ENCODE results near the gene BGN. TPM values are rescaled to one million over a fixed set of nuclear protein-coding genes. Genes with fewer than 3 reads are reported as not detected.

The BGN gene
- total RNA-seq, 2 experiments from 2014 or later: not detected

DNA sequence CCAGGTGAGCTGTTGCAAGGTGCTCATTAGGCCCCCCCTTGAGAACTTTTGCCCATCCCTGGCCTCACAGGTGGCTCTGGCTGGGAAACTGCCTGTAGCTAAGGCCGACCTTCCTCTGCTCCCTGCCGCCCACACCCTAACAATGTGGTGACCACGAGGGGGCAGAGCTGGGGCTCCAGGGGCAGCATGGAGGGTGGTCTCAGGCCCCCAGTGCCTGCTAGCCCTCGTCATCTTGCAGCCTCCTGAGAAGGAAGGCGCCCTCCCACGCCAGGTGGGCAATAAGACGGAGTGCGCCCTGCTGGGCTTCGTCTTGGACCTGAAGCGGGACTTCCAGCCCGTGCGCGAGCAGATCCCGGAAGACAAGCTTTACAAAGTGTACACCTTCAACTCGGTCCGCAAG, 55.0 kb downstream of the BGN start:
- H3K36me3 ChIP-seq (ENCODE audit: insufficient read depth, low read length): no peaks in the 10 kb centered on the region
- H3K27ac ChIP-seq (ENCODE audit: low read depth, low read length, poor library complexity, severe bottlenecking): no peak overlapping the region
- no peaks in the 10 kb centered on the region for H4K20me1 ChIP-seq (ENCODE audit: insufficient read depth, low read length)
- H3K4me1 ChIP-seq (ENCODE audit: insufficient read depth, low read length, poor library complexity, severe bottlenecking): no peaks in the 10 kb centered on the region
- no peak overlapping the region for H2AFZ ChIP-seq (ENCODE audit: low read length)
- no peak overlapping the region for H3K4me2 ChIP-seq (ENCODE audit: low read length)
- DNase-seq (ENCODE audit: low spot score): no peak
- no peaks in the 10 kb centered on the region for H3K79me2 ChIP-seq (ENCODE audit: insufficient read depth, low read depth, low read length)
- H3K4me3 ChIP-seq (ENCODE audit: low read depth, low read length, poor library complexity, severe bottlenecking): no peak overlapping the region
- ChIA-PET POLR2A (no interaction called here), CTCF (ENCODE audit: unreplicated experiment) (no interaction called here)
- no TSS peak for BruUV-seq (replicated peaks)
- no peaks in the 10 kb centered on the region for H3K9me3 ChIP-seq (ENCODE audit: low read length)
- TF ChIP-seq EZH2phosphoT487 (IDR thresholded peaks at IDR 0.05; ENCODE audit: borderline replicate concordance, low read depth, low read length): no peak
- TF ChIP-seq, protein P1, sequence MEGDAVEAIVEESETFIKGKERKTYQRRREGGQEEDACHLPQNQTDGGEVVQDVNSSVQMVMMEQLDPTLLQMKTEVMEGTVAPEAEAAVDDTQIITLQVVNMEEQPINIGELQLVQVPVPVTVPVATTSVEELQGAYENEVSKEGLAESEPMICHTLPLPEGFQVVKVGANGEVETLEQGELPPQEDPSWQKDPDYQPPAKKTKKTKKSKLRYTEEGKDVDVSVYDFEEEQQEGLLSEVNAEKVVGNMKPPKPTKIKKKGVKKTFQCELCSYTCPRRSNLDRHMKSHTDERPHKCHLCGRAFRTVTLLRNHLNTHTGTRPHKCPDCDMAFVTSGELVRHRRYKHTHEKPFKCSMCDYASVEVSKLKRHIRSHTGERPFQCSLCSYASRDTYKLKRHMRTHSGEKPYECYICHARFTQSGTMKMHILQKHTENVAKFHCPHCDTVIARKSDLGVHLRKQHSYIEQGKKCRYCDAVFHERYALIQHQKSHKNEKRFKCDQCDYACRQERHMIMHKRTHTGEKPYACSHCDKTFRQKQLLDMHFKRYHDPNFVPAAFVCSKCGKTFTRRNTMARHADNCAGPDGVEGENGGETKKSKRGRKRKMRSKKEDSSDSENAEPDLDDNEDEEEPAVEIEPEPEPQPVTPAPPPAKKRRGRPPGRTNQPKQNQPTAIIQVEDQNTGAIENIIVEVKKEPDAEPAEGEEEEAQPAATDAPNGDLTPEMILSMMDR (conservative IDR thresholded peaks at IDR 0.05; ENCODE audit: low read length): peak; percentile 42; the same call in 1 of the 2 replicates
- intact Hi-C loops (cut with micrococcal nuclease; ENCODE audit: unreplicated experiment): no loop called here
- H3K9me2 ChIP-seq (ENCODE audit: insufficient read depth, low read length): no peaks in the 10 kb centered on the region

DNA sequence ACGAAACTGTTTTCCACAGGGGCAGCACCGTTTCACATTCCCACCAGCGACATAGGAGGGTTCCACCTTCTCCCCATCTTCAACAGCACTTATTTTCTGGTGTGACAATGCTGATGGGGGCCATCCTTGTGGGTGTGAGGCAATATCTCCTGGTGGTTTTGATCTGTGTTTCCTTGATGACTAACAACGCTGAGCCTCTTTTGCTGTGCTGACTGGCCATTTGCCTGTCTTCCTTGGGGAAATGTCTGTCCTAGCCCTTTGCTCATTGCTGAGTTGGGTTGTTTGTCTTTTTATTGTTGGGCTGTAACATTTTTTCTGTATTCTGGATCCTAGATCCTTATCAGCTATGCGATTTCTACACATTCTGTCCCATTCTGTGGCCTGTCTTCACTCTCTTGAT, 56.4 kb downstream of the BGN start:
- Histone ChIP-seq H4K20me1 (ENCODE audit: insufficient read depth, low read length) (no peaks in the 10 kb centered on the region), H3K4me2 (ENCODE audit: low read length) (no peak overlapping the region), H2AFZ (ENCODE audit: low read length) (no peak overlapping the region), H3K4me1 (ENCODE audit: insufficient read depth, low read length, poor library complexity, severe bottlenecking) (no peaks in the 10 kb centered on the region), H3K27ac (ENCODE audit: low read depth, low read length, poor library complexity, severe bottlenecking) (no peak overlapping the region), H3K4me3 (ENCODE audit: low read depth, low read length, poor library complexity, severe bottlenecking) (no peak overlapping the region), H3K79me2 (ENCODE audit: insufficient read depth, low read depth, low read length) (no peaks in the 10 kb centered on the region), H3K9me2 (ENCODE audit: insufficient read depth, low read length) (no peaks in the 10 kb centered on the region), H3K9me3 (ENCODE audit: low read length) (no peaks in the 10 kb centered on the region), H3K36me3 (ENCODE audit: insufficient read depth, low read length) (no peaks in the 10 kb centered on the region)
- TF ChIP-seq, protein P1 (conservative IDR thresholded peaks at IDR 0.05; ENCODE audit: low read length): no peak
- TF ChIP-seq EZH2phosphoT487 (IDR thresholded peaks at IDR 0.05; ENCODE audit: borderline replicate concordance, low read depth, low read length): no peak
- BruUV-seq (replicated peaks): no TSS peak
- DNase-seq (ENCODE audit: low spot score): no peak
- ChIA-PET POLR2A (no interaction called here), CTCF (ENCODE audit: unreplicated experiment) (no interaction called here)
- intact Hi-C loops (cut with micrococcal nuclease; ENCODE audit: unreplicated experiment): no loop called here

DNA sequence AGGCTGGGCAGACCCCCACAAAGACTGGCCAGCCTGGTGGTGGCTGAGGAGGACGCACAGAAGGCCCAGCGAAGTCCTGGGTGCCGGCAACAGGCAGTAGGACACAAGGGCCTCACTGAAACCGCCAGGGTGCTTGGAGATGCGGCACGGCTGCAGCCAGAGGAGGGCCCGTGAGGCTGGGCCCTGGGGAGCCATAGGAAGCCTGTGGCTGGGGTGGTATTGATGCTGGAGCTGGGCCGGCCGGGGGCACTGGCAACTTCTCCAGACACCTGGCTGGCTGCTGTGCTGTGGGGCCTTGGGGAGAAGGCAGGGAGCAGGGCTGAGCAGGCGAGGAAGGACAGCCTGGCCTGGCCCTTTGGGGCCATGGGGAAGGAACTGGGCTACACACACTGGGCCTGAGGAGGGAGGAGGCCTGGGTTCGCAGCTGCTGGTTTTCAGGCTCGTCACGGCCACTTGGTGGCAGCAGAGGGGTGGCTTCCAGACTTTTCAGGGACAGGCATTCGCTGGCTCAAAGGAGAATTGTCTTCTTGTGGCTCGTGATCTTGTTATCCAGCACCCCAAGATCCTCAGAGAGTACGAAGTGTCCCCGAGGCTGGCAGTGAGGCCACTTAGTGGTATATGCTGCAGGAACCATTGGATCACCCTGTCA, 59.9 kb downstream of the BGN start:
- no peak overlapping the region for H2AFZ ChIP-seq (ENCODE audit: low read length)
- ChIA-PET POLR2A (interaction anchor here (0.9 kb wide), 1 partner anchor 10 kb away, joined by 3 read pairs; no protein-coding TSS in a partner anchor), CTCF (ENCODE audit: unreplicated experiment) (no interaction called here)
- H3K27ac ChIP-seq (ENCODE audit: low read depth, low read length, poor library complexity, severe bottlenecking): no peak overlapping the region
- H3K9me2 ChIP-seq (ENCODE audit: insufficient read depth, low read length): no peaks in the 10 kb centered on the region
- no peaks in the 10 kb centered on the region for H4K20me1 ChIP-seq (ENCODE audit: insufficient read depth, low read length)
- H3K36me3 ChIP-seq (ENCODE audit: insufficient read depth, low read length): no peaks in the 10 kb centered on the region
- peak; percentile 53 for DNase-seq (ENCODE audit: low spot score)
- BruUV-seq (replicated peaks): no TSS peak
- H3K79me2 ChIP-seq (ENCODE audit: insufficient read depth, low read depth, low read length): no peaks in the 10 kb centered on the region
- no peak overlapping the region for H3K4me3 ChIP-seq (ENCODE audit: low read depth, low read length, poor library complexity, severe bottlenecking)
- H3K4me1 ChIP-seq (ENCODE audit: insufficient read depth, low read length, poor library complexity, severe bottlenecking): no peaks in the 10 kb centered on the region
- TF ChIP-seq EZH2phosphoT487 (IDR thresholded peaks at IDR 0.05; ENCODE audit: borderline replicate concordance, low read depth, low read length): no peak
- TF ChIP-seq, protein P1 (conservative IDR thresholded peaks at IDR 0.05; ENCODE audit: low read length): peak; percentile 77
- no peak overlapping the region for H3K4me2 ChIP-seq (ENCODE audit: low read length)
- H3K9me3 ChIP-seq (ENCODE audit: low read length): no peaks in the 10 kb centered on the region
- intact Hi-C loops (cut with micrococcal nuclease; ENCODE audit: unreplicated experiment): loop anchor here (1.0 to 2.0 kb wide), 3 partner anchors 46 to 114 kb away; no protein-coding TSS in a partner anchor
